Amniotic epithelial cell (primary cell): ENCODE measurements around the gene OGFOD2.

ENCODE experiments used
- DNase-seq: peaks from one replicate; pipeline ENCODE4 v3.0.0-alpha.2; 2010; ENCODE audit warnings: low read depth

The OGFOD2 gene

DNA sequence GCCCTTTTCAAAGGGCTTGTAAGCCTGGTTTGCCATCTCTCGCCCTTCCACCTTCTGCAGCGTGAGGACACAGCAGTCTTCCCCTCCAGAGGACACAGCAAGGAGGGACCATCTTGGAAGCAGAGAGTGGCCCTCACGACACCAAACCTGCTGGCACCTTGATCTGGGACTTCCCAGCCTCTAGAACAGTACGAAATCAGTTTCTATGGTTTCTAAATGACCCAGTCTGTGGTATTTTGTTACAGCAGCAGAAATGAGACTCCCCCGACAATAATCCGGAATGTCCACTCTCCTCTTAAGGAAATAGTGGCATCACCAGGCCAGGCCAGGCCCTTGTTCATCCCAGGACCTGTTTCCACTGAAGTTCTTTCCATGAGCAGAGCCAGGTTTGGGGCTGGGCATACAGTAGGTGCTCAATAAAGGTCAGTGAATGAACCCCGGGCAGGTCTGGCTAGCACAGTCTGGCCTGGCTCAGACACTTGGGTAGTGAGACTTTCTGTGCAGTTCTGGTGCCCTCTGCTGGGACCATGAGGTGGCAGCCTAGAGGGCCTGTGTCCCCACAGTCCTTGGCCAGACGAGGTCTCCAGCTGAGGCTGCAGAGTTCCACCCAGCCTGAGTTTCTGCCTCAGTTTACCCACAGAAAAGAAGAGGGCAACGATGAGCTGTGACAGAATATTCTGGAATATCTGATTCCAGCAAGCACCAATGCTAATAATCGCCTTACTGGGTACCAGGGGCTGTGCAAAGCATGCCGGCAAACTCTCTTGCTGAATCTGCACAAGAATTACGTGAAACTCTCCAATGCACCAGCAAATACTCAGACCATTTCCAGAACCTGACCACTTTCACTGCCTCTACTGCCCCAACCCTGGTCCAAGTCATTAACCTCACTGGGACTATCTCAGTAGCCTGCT lies 22.8 kb upstream of the OGFOD2 start:
- peak; percentile 53 for DNase-seq

DNA sequence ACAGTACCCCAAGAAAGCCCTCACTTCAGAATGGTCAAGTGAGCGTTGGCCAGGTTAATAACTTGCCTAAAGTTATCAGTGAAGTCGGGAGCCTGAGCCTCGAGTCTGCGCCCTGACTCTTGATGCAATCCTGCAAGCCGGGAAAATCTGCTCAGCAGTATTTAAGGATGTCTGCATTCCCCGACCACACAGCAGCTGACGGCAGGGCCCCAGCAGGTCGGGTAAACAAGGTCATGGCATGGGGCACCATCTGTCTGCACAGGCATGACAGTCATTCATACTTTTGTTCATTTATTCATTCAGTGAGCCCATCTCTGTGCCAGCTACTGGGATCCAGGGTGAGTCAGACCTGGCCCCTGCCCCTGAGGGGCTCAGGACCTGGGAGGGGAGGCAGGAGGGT lies 19.9 kb upstream of the OGFOD2 start:
- peak; percentile 43 for DNase-seq

DNA sequence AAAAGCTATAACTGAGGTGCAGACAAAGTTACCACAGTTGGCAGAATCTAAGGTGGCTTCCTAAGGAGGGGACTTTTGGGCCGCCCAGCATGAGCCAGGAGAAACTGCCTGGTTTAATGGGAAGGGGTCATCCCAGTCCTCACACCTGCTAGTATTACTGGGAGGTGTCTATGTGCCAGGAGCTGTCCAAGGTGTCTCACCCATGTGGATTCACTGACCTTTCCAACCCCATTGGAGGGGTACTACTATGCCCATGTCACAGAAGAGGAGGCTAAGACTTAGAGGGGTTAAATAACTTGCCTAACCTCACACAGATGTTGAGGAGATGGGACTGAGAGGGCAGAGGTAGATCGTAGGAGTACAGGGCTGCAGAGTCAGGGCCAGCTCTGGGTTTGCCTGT lies 19.0 kb upstream of the OGFOD2 start:
- DNase-seq, result no peak

DNA sequence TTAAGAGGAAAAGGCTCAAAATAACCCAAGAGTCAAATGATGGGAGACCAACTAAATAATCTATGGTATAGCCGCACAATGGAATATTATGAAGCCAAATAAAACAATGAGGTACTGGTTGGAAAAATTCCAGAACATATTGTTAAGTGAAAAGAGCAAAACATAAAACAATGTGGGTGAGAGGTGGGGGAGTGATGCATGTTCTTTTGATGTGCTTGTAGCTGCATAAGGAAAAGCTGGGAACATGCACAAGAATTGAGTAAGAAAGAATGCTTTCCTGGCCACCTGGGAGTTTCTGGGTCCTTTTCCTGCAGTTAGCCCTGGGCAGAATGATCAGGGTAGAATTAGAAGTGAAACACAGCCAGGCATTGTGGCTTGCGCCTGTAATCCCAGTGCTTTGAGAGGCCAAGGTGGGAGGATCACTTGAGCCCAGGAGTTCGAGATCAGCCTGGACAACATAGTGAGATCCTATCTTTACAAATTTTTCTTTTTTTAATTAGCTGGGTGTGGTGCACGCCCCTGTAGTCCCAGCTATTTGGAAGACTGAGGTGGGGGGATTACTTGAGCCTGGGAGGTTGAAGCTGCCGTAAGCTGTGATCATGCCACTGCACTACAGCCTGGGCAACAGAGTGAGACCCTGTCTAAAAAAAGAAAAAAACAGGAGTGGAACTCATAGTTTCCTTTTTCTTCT lies 16.7 kb upstream of the OGFOD2 start:
- DNase-seq, result no peak

DNA sequence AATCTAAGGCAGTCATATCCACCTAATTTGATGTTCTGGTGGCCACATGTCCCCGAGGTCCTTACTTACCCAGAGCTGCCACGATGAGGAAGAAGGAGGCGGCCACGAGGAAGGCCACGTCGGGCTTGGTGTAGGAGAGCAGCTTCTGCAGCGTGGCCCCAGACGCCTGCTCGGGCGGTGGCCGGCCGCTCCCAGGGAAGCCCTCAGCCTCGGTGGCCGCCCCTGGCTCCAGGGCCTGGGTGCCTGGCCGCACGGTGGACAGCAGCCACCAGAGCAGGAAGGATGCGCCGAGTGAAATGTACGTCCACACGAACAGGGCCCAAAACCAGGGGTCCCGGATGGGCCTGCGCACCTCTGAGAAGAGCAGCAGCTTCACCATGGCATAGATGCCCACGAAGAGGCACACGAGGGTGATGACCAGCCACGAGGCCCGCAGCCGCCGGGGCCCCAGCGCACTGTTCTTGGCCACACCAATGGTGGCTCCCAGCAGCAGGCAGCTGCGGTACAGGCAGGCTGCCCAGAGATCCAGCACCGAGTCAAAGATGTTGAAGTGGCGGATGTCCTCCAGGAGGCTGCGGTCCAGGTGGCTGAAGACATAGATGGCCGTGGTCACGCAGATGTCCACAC lies 15.4 kb upstream of the OGFOD2 start:
- no peak for DNase-seq

DNA sequence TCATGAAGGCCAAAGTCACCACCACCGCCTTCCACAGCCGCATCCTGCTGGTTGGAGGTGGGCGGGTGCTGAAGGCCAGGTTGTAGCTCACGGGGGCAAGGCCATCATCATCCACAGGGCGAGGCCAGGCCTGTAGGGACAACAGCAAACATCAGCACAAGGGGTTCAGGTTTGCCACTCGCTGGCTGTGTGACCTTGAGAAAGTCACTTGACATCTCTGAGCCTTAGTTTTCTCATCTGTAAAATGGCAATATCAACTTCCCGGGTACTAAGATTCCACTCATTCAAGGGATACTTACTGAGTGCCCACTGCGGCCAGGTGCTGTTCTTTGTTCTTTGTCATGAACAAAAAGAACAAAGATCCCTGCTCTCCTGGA lies 14.9 kb upstream of the OGFOD2 start:
- no peak for DNase-seq

DNA sequence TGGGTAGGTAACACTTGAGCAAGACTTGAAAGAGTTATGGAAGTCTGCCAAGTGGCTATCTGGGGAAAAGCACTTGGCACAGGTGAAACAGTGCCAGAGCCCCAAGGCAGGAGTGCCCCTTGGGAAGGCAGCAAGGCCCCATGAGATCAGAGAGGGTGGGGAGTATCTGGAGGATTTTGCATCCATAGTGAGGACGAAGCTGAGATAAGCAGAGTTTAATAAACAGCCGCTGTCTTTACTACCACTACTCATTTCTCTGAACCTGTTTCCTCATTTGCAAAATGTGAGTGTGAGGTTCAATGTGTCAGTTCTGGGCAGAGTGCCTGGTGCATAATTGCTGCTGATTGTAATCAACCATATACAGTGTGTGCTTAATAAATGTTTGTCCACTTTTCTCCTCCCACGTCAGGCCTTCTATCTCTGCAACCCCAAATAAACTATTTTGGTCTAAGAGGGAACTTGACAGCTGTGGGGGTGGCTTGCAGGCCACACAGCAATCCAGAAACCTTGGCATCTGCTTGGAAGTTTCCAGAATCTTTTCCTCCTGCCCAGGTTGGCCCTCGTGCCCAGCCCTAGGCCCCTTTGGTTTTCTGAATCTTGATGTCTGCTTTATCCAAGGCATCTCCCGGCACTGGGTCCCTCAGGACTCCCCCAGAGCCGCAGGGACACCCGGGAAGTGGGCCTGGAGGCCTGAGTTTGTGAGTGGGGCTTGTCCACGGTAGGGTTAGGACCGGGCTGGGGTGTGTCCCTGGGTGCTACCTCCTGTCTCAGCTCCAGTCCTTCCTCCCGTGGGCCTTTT lies 13.3 kb upstream of the OGFOD2 start:
- DNase-seq, result peak; percentile 60

DNA sequence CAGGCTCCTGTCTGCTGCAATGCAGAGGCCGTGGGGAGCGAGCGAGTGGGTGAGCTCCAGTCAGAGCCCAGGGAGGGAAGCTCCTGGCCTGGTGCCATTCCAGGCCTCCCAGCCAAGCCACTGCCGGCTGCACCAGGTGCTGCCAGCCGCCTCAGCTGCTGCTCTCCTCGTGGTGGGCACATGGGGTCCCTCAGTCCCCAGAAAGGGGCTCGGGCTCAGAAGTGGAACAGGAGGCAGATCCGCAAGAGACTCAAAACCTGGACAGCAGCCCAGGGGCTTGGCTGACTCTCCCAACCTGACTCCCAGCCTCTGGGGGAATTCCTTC lies 11.1 kb upstream of the OGFOD2 start:
- peak; percentile 72 for DNase-seq

DNA sequence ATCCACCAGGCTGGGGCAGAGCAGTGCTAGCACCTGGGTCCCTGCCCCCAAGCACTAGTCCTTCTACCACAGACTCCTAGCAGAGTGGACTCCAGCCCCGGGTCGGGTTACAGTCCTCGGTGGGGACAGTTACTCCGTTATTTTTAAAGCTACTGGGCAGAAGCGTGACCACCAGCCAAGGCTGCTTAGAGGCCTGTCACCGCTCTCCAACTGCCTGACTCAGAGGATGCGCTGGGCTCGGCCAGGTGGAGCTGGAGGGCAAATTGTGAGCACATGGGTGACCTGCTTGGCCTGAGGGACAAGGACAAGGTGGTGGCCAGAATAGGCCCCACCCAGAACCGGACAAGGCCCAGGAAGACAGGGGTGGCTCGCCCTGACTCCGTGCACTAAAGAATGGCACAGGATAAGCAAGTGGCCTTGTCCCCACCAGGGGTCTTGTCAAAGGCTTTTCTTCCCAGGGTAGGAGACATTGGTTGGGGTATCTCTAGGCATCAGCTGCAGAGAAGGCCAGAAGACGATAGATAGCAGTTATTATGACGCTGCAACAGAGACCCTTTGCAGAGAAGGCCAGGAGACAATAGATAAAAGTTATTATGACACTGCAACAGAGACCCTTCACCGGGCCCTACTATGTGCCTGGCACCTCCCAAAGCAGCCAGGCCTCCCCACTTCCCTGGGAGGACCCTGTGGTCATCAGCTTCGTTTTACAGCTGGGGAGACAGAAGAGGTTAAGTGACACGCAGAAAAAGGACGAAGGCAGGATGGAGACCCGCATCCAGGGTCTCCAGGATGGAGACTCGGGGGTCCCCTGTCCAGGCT lies 10.4 kb upstream of the OGFOD2 start:
- no peak for DNase-seq

DNA sequence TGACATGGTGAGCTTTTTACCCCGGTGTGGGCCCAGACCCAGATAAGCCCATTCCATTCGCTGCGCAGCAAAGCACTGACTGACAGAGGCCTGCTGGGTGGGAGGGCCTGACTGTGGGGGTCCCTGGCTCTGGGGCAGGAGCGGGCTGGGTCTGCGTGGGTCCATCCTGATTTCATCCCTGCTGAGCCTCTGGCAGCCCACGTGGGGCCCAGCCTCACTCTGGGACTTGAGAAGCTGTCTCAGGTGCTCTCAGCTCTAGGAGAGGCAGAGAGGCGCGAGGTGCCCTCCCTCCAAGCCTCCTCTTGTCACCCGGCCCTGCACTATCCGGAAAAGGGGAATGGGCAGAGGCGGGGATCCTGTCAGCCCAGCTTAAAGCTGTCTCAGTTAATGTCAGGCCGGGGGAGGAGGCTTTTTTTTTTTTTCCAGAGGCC lies 9.7 kb upstream of the OGFOD2 start:
- DNase-seq, result no peak

DNA sequence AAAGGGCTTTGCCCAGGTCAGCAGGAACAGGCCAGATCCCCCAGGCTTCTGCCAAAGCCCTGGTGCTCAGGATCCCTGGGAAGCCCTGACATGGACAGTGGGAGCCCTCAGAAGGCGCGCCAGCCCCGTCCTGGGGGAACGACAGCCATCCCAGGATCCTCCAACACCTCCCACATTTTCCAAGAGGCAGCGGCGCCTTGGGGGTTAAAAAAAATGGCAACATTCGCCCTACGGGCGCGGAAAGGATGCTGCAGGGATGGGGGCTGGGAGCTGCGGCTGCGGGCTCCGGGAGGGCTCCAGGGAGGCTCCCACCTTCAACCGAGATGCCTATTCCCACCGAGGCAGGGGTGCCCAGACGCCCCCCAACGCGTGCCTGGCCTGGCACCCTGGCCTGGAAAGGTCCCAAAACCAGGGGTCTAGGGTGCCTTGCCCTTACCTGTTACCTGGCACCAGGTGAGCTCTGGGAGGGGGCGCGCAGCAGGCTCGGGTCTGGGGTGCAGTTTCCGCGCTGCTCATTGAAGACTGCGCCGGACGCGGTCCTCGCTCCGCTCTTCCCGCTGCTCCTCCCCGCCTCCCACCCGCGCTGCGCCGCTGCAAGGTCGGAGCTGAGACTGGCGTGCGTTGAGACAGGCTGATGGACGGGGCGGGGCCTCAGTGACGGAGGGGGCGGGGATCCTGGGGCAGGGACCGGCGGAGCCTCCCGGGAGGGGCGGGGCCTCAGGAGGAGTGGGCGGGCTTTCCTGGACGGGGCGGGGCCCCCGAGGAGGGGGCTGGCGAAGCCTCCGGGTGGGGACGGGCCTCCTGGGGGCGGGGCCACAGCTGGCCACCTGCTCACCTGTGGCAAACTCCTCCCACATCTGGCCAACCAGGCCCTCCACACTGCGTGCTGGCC lies 8.9 kb upstream of the OGFOD2 start, which contains the start of gene ABCB9:
ABCB9 (minus strand) TSS at position 613 of the 892 bp plus-strand sequence. CDS start 6,228 bp downstream, outside the sequence.
- DNase-seq, result peak; percentile 87

DNA sequence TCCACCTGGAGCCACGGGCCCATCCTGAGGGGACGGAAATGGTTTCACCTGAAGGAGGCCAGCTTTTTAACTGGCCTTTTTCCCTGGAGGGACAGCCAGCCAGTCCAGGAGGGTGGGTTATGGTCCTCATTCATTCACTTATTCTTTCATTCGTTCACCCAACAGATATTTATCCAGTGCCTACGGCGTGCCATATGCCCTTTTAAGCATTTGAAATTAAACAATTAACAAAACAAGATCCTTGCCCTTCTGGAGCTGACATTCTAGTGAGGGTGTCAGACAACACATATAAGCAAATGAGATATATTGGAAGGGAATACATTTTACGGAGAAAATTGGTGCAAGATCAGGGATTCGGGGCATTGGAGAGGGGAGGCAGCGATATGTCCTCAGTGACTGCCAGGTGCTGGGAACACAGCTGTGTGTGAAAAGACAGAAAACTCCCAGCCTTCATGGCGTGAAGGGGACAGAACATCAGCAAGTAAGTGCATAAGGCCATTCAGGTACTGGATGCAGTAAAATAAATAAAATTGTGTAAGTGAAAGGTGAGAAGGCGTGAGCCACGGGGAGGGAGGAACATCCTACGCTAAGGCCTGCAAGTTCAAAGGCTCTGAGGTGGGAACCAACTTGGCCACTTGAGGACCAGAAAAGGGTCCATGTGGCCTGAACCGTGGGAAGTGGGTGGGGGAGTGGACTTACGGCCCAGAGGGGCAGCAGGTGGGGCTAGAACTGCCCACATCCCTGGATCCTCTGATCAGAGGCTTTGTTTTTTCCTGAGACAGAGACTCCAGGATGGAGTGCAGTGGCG lies 8.1 kb upstream of the OGFOD2 start:
- no peak for DNase-seq

DNA sequence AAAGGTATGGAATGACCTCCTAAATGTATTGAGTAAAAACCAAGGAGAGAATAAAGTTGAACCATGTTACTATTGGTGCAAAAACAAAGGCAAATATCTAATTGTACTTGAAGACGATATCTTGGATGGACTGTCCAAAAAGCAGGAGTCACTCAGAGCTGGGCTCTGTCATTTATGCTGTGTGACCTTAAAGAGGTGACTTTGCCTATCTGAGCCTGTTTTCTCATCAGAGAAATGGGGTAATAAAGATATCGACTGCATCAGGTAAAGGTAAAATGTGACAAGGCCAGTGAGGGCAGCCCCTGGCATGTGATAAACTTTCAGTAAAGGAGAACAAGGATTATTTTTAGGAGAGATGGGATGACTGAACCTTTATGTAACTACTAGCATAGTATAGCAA lies 6.9 kb upstream of the OGFOD2 start:
- no peak for DNase-seq

DNA sequence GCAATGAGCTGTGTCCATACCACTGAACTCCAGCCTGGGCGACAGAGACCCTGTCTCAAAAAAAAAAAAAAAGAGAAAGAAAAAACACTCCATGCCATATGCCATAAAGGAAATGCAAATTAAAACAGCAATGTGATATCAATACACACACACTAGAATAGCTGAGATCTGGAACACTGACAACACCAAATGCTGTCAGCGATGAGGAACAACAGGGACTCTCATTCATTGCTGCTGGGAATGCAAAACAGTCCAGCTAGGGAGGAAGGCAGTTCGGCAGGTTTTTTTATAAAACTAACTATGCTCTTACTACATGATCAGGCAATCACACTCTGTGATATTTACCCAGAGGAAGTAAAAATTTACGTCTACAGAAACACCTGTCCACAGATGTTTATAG lies 5.4 kb upstream of the OGFOD2 start:
- no peak for DNase-seq

DNA sequence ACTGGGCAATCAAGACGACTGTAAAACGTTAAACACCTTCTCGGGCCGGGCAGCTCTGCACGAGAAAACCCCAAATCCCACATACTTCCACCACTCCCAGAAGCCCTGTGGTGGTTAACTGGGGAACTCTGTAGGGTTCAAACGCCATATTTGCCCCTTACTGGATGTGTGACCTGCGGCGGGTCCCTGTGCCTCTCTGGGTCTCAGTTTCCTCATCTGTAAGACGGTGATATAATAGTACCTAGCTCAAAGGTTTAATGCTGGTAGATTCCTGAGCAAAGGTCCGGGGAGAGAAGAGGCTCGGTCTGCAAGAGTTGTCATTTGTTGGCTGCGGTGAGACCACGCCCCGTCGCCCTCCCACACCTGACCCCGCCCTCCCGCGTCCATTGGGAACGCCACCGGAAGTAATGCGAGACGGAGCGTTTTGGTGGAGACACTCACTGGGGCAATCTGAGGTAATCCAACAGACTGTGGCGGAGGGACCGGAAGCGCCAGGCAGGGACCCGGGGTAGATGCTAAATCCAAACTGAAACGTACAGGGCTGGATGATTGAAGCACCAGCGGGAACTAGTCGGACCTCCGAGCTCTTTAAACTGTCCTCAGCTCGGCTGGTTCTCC lies 661 bp upstream of the OGFOD2 start:
- peak; percentile 98 for DNase-seq

DNA sequence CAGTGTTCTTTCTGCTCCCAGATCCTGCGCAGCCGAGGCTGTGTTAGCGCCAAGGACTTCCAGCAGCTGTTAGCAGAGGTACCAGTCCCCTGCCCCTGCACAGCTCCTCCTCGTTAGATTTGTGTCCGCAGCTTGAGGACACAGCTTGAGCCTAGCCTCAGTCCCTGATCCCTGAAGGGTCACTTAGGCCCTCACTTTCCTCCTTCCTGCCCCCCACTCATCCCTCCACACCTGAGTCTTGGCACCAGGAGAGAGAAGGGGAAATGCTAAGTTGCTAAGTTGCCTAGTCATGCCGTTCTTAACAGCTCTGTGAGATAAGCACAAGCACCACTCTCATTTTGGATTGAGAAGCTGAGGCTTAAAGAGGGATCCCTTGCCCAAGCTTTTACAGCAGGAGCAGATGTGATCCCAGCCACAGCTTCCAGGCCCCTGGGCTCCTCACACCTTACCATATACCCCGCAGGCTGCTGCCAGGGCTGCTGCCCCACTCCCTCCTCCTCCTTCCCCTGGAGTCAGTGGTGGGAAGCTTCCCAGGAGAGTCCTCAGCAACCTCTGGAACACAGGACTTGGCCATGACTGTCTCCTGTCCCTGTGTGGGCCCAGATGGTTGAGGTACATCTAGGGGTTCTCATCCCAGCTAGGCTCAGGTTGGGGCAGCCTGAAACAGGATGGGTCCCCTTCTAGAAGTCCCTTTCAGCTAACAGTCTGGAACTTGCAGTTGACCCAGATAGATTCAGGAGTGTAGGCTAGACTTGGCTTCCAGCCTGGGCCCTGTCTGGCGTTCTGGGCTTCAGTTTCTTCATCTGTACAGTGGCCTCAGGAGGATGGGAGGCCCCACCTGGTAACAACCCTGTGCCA lies 975 bp downstream of the OGFOD2 start:
- DNase-seq, result no peak

DNA sequence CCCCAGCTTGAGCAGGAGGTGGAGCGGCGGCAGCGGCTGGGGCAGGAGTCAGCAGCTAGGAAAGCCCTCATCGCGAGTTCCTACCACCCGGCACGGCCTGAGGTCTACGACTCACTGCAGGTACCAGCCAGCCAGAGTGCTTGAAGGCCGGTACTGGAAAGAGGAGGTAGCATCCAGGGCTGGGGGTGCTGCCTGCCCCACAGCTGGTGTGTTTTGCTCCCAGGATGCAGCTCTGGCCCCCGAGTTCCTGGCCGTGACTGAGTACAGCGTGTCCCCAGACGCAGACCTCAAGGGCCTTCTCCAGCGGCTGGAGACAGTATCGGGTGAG lies 1.6 kb downstream of the OGFOD2 start:
- no peak for DNase-seq

DNA sequence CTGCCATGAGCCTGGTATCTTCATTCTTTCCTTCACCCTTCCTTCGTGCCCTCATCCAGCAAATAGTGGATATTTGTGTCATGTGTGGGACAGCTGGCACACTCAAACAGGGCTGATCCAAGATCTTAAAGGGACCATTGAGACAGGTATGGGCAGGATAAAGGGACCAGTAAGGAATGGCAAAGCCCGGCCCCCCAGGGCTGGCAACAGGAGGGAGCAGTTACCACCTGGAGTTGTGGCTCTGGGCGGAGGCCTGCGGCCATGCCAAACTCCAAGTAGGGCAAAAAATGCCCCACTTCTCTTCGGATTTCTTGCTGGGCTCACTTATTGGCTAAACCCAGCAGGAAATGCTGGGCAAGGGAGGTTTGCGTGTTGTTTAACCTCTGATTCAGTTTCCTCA lies 2.1 kb downstream of the OGFOD2 start:
- no peak for DNase-seq
